K562 (cell line): Measurements from ENCODE around the gene UHMK1. TPM values are rescaled to one million over a fixed set of nuclear protein-coding genes. Genes with fewer than 3 reads are reported as not detected.
A peak's percentile ranks its signal among the peaks of the same experiment; 100 is the strongest.

Experiments
- CREBBP ChIP-seq: IDR thresholded peaks from one replicate; pipeline ENCODE4 v1.6.1; 2012; ENCODE audit warnings: low read depth, mild to moderate bottlenecking, control low read depth, inconsistent platforms, low read length
- GATAD2A ChIP-seq: fragments of 450-650 bp; IDR thresholded peaks from 2 replicates; pipeline ENCODE4 v1.6.1; 2017
- GTF2F1 ChIP-seq: IDR thresholded peaks from 2 replicates; pipeline ENCODE4 v1.6.1; 2011; ENCODE audit warnings: low read depth, low read length, improper control_type of control experiment
- JUN ChIP-seq, 2 experiments: sonication (generic) in 1 of 2; formaldehyde crosslinking in 1 of 2; IDR thresholded peaks; 2 replicates each; pipeline versions ENCODE4 v1.6.1 to v1.8.0; 2012 to 2022; ENCODE audit warnings: borderline replicate concordance in 2 of 2, mild to moderate bottlenecking in 2 of 2, improper control_type of control experiment in 1 of 2, low read depth in 1 of 2, low read length in 1 of 2, missing genetic modification reagents in 1 of 2
- KLF13 ChIP-seq: fragments of 450-650 bp; IDR thresholded peaks from 2 replicates; pipeline ENCODE4 v1.6.1; 2016; ENCODE audit warnings: missing genetic modification characterization, low read depth, mild to moderate bottlenecking, missing compliant biosample characterization, moderate library complexity, borderline replicate concordance
- NUFIP1 ChIP-seq: fragments of 450-650 bp; IDR thresholded peaks from 2 replicates; pipeline ENCODE4 v1.6.1; 2018; ENCODE audit not compliant: partially characterized antibody
- SMAD3 ChIP-seq: fragments of 450-650 bp; formaldehyde crosslinking; conservative IDR thresholded peaks from 2 replicates; pipeline ENCODE4 v1.4.0; 2020; ENCODE audit warnings: mild to moderate bottlenecking
- TCFL5 ChIP-seq: fragments of 250-450 bp; sonication (Bioruptor Pico); conservative IDR thresholded peaks from 2 replicates; pipeline ENCODE4 v1.6.1; 2021; ENCODE audit warnings: mild to moderate bottlenecking, moderate library complexity, matching md5 sums
- TEAD4 ChIP-seq, 2 experiments: sonication (generic) in 1 of 2; formaldehyde crosslinking in 1 of 2; IDR thresholded peaks; 2 replicates each; pipeline versions ENCODE4 v1.6.1 to v1.8.0; 2012 to 2022; ENCODE audit warnings: borderline replicate concordance in 1 of 2, inconsistent platforms in 1 of 2, low read length in 1 of 2, mild to moderate bottlenecking in 1 of 2, missing genetic modification reagents in 1 of 2
- U2AF2 ChIP-seq: fragments of 200-400 bp; formaldehyde crosslinking; optimal IDR thresholded peaks from 2 replicates; pipeline ENCODE3; 2017; ENCODE audit warnings: low read depth, mild to moderate bottlenecking, low read length
- ZNF551 ChIP-seq: fragments of 250-450 bp; sonication (Bioruptor Pico); IDR thresholded peaks from 2 replicates; pipeline ENCODE4 v1.5.0; 2021; ENCODE audit warnings: mild to moderate bottlenecking, moderate library complexity
- polyA plus RNA-seq, 8 experiments: library from polyadenylated mRNA; depleted of rRNA in 4 of 8; stranded (reverse) in 5 of 8; unstranded in 3 of 8; fragments of >200 nt; fragmentation: Nextera tagmentation in 2 of 8; fragmentation: Illumina TruSeq in 1 of 8; extraction: Ambion mirVana in 2 of 8; extraction: Trizol in 1 of 8; gene quantifications; 2 replicates each; pipeline versions ENCODE4 v1.2.1 to v1.2.3, GENCODE V29; 2011 to 2014; ENCODE audit warnings: inconsistent platforms in 1 of 8, missing spikeins in 1 of 8
- total RNA-seq, 7 experiments: library from RNA; depleted of rRNA in 6 of 7; stranded (reverse); fragments of >200 nt in 6 of 7; fragmentation: Illumina TruSeq in 2 of 7; extraction: Trizol in 2 of 7; gene quantifications; 2 replicates each; pipeline versions ENCODE4 v1.2.1 to v1.2.3, GENCODE V29; 2011 to 2021; ENCODE audit warnings: low replicate concordance in 1 of 7
- TF ChIP-seq, protein P1 (sequence below), 2 experiments: IDR thresholded peaks; 2 replicates each; pipeline ENCODE4 v1.6.1; 2011; ENCODE audit warnings: borderline replicate concordance in 1 of 2, control low read depth in 1 of 2, low read depth in 1 of 2, low read length in 1 of 2, mild to moderate bottlenecking in 1 of 2, mixed read lengths in 1 of 2, moderate library complexity in 1 of 2; ENCODE audit not compliant: insufficient read depth in 1 of 2, insufficient read length in 1 of 2, poor library complexity in 1 of 2, severe bottlenecking in 1 of 2; ENCODE audit errors: extremely low read depth in 1 of 2
- TF ChIP-seq, protein P2 (sequence below), 2 experiments: fragments of 150-350 bp in 1 of 2; IDR thresholded peaks; 2 replicates each; pipeline ENCODE4 v1.6.1; 2012 to 2016; ENCODE audit warnings: low read depth in 2 of 2, low read length in 2 of 2, mild to moderate bottlenecking in 1 of 2, moderate library complexity in 1 of 2
- TF ChIP-seq, protein P3 (sequence below): IDR thresholded peaks from 2 replicates; pipeline ENCODE4 v1.6.1; 2011; ENCODE audit not compliant: insufficient read length; ENCODE audit errors: extremely low read depth
- TF ChIP-seq, protein P4 (sequence below), 2 experiments: fragments of 250-450 bp in 1 of 2; fragments of 450-650 bp in 1 of 2; sonication (Bioruptor Pico) in 1 of 2; IDR thresholded peaks; 2 replicates each; pipeline versions ENCODE4 v1.6.1 to v1.8.0; 2016 to 2021; ENCODE audit warnings: mild to moderate bottlenecking in 2 of 2, moderate library complexity in 2 of 2, missing compliant biosample characterization in 1 of 2, missing genetic modification characterization in 1 of 2
- TF ChIP-seq, protein P5 (sequence below): fragments of 450-650 bp; conservative IDR thresholded peaks from 2 replicates; pipeline ENCODE4 v1.6.1; 2016; ENCODE audit warnings: missing genetic modification characterization, low read depth, mild to moderate bottlenecking, control low read depth, missing compliant biosample characterization

The UHMK1 gene
- total and polyA plus RNA-seq, 9 of the 15 experiments (the other 6 are each of a cell fraction or from before 2014, with no cell fraction given), result 13.1 to 72.4 (median 38.3) TPM

DNA sequence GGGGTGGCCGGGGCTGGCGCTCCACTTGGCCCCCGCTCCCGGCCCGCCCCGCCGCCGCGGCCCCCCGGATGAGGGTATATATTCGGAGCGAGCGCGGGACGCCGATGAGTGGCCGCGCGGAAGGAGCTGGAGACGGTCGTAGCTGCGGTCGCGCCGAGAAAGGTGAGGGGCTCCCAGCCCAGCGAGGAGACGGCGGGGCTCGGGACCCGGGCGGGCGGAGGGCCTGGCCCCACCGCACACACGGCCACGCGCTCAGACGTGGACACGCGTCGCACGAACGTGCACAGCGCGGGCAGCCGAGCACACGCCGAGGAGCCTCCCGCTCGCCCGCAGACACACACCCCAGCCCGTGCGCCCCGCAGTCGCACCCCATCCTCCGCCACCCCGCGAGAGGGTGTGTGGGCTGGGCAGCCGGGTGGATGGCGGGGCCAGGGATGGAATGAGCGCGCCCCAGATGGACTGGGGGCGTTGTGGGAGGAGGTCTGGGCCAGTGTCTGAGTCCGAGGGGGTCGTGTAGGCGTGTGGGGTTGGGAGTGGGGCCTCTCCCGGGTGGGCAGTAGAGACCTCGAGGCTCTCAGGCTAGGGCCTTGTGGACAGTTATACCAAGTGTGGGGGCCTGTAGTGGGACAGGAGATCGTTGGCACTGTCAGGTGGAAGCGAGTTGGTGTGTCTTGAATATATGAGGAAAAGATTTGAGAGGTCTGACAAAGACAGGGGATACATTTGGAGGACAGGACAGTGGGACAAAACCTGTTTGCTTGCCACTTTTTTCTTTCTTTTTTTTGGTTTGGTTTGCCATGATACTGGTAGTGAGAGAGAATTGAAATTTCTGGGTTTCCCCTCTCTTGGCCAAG is 64.2 kb downstream of the UHMK1 start, which contains the start of gene UAP1 (continued):
- TF ChIP-seq TCFL5 (CRISPR knock-in tag) (no peak), ZNF551 (CRISPR knock-in tag) (no peak), U2AF2 (no peak), CREBBP (no peak), GATAD2A (peak; percentile 77; the same call in 1 of the 2 replicates), NUFIP1 (no peak), TEAD4 (IDR thresholded peaks at IDR 0.05; ENCODE audit: low read length) (no peak), TEAD4 (CRISPR knock-in tag; IDR thresholded peaks at IDR 0.05; ENCODE audit: borderline replicate concordance) (peak; percentile 96), GTF2F1 (no peak; the same call in 1 of the 2 replicates), KLF13 (tag) (0 out of 2 replicates have a peak, but pooled peaks have one; percentile 53), SMAD3 (CRISPR knock-in tag) (no peak), JUN (IDR thresholded peaks at IDR 0.05; ENCODE audit: borderline replicate concordance, low read depth, low read length) (no peak), JUN (CRISPR knock-in tag; IDR thresholded peaks at IDR 0.05; ENCODE audit: borderline replicate concordance) (peak; percentile 91; the same call in 1 of the 2 replicates)
- TF ChIP-seq, protein P1, sequence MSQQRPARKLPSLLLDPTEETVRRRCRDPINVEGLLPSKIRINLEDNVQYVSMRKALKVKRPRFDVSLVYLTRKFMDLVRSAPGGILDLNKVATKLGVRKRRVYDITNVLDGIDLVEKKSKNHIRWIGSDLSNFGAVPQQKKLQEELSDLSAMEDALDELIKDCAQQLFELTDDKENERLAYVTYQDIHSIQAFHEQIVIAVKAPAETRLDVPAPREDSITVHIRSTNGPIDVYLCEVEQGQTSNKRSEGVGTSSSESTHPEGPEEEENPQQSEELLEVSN (IDR thresholded peaks at IDR 0.05; ENCODE audit: borderline replicate concordance in 1 of 2, extremely low read depth in 1 of 2, insufficient read depth in 1 of 2, insufficient read length in 1 of 2, low read depth in 1 of 2, low read length in 1 of 2, poor library complexity in 1 of 2, severe bottlenecking in 1 of 2), result peak; percentile 54 to 69
- TF ChIP-seq, protein P2, sequence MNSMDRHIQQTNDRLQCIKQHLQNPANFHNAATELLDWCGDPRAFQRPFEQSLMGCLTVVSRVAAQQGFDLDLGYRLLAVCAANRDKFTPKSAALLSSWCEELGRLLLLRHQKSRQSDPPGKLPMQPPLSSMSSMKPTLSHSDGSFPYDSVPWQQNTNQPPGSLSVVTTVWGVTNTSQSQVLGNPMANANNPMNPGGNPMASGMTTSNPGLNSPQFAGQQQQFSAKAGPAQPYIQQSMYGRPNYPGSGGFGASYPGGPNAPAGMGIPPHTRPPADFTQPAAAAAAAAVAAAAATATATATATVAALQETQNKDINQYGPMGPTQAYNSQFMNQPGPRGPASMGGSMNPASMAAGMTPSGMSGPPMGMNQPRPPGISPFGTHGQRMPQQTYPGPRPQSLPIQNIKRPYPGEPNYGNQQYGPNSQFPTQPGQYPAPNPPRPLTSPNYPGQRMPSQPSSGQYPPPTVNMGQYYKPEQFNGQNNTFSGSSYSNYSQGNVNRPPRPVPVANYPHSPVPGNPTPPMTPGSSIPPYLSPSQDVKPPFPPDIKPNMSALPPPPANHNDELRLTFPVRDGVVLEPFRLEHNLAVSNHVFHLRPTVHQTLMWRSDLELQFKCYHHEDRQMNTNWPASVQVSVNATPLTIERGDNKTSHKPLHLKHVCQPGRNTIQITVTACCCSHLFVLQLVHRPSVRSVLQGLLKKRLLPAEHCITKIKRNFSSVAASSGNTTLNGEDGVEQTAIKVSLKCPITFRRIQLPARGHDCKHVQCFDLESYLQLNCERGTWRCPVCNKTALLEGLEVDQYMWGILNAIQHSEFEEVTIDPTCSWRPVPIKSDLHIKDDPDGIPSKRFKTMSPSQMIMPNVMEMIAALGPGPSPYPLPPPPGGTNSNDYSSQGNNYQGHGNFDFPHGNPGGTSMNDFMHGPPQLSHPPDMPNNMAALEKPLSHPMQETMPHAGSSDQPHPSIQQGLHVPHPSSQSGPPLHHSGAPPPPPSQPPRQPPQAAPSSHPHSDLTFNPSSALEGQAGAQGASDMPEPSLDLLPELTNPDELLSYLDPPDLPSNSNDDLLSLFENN (IDR thresholded peaks at IDR 0.05; ENCODE audit: low read depth in 2 of 2, low read length in 2 of 2), result no peak
- TF ChIP-seq, protein P3, sequence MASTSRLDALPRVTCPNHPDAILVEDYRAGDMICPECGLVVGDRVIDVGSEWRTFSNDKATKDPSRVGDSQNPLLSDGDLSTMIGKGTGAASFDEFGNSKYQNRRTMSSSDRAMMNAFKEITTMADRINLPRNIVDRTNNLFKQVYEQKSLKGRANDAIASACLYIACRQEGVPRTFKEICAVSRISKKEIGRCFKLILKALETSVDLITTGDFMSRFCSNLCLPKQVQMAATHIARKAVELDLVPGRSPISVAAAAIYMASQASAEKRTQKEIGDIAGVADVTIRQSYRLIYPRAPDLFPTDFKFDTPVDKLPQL, result no peak
- TF ChIP-seq, protein P4, sequence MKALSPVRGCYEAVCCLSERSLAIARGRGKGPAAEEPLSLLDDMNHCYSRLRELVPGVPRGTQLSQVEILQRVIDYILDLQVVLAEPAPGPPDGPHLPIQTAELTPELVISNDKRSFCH (CRISPR knock-in tag; IDR thresholded peaks at IDR 0.05), result no peak
- TF ChIP-seq, protein P4 (tag; IDR thresholded peaks at IDR 0.05), result peak; percentile 86; the same call in 1 of the 2 replicates
- TF ChIP-seq, protein P5, sequence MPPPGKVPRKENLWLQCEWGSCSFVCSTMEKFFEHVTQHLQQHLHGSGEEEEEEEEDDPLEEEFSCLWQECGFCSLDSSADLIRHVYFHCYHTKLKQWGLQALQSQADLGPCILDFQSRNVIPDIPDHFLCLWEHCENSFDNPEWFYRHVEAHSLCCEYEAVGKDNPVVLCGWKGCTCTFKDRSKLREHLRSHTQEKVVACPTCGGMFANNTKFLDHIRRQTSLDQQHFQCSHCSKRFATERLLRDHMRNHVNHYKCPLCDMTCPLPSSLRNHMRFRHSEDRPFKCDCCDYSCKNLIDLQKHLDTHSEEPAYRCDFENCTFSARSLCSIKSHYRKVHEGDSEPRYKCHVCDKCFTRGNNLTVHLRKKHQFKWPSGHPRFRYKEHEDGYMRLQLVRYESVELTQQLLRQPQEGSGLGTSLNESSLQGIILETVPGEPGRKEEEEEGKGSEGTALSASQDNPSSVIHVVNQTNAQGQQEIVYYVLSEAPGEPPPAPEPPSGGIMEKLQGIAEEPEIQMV, result no peak
